T-cell (primary cell): ENCODE data around the gene POLD4. TPM values are rescaled to one million over a fixed set of nuclear protein-coding genes. Genes with fewer than 3 reads are reported as not detected.

ENCODE experiments used
- ATAC-seq, 4 experiments: fragments of 200-7000 bp in 3 of 4; fragments of 150-1000 bp in 1 of 4; cut with Tn5 transposase; replicated peaks in 1 of 4; 1 replicate in 3 of 4; 2 replicates in 1 of 4; pipeline ENCODE4 v1.10.0; 2021; ENCODE audit warnings: moderate library complexity in 3 of 4, mild to moderate bottlenecking in 2 of 4, moderate number of reproducible peaks in 1 of 4
- CTCF ChIA-PET, 2 donors: fragments of 300-600 bp; sonication (Branson Sonifier 250); formaldehyde crosslinking; loops; one replicate each; lab custom pipeline; 2022; ENCODE audit warnings: antibody characterized with exemption in 2 of 2; lab: Charles Lee
- POLR2A ChIA-PET, 2 donors: fragments of 300-600 bp; sonication (Branson Sonifier 250); formaldehyde crosslinking; loops; one replicate each; lab custom pipeline; 2022; ENCODE audit warnings: antibody characterized with exemption in 2 of 2; lab: Charles Lee
- DNase-seq, 35 experiments: peaks; one replicate each; pipeline versions ENCODE4 v3.0.0 to v3.0.0-alpha.2; 2013 to 2023
- H3K27ac ChIP-seq: one replicate; pipeline ENCODE4 v1.5.1; 2013; ENCODE audit warnings: low read length
- H3K27me3 ChIP-seq, 2 experiments: replicated peaks in 1 of 2; 1 replicate in 1 of 2; 2 replicates in 1 of 2; pipeline versions ENCODE4 v1.6.1 to v1.7.0; 2013; ENCODE audit warnings: low read length in 1 of 2, mixed read lengths in 1 of 2; ENCODE audit not compliant: control insufficient read depth in 2 of 2, insufficient read depth in 2 of 2; ENCODE audit errors: extremely low read depth in 1 of 2
- H3K36me3 ChIP-seq, 2 donors: 1 replicate in 1 of 2; 2 replicates in 1 of 2; pipeline versions ENCODE4 v1.6.1 to v1.7.0; 2013; ENCODE audit warnings: low read length in 1 of 2; ENCODE audit not compliant: control insufficient read depth in 2 of 2, insufficient read depth in 1 of 2; ENCODE audit errors: extremely low read depth in 1 of 2
- H3K4me1 ChIP-seq, 2 experiments: 1 replicate in 1 of 2; 2 replicates in 1 of 2; pipeline versions ENCODE4 v1.6.1 to v1.7.0; 2013; ENCODE audit warnings: low read length in 2 of 2, mixed read lengths in 1 of 2; ENCODE audit not compliant: insufficient read depth in 2 of 2, control insufficient read depth in 1 of 2; ENCODE audit errors: extremely low read depth in 1 of 2
- H3K4me3 ChIP-seq, 2 donors: 1 replicate in 1 of 2; 2 replicates in 1 of 2; pipeline versions ENCODE4 v1.5.1 to v1.7.0; 2013; ENCODE audit warnings: mild to moderate bottlenecking in 2 of 2, low read length in 1 of 2, moderate library complexity in 1 of 2; ENCODE audit not compliant: control insufficient read depth in 1 of 2; ENCODE audit errors: extremely low read depth in 1 of 2
- H3K9me3 ChIP-seq: 2 replicates; pipeline ENCODE4 v1.7.0; 2013
- H3K27ac Mint-ChIP-seq, 2 donors: one replicate each; pipeline ENCODE4 v1.8.0; 2020 to 2021; ENCODE audit warnings: mild to moderate bottlenecking in 2 of 2, mixed read lengths in 2 of 2
- H3K27me3 Mint-ChIP-seq, 2 donors: one replicate each; pipeline ENCODE4 v1.8.0; 2021 to 2022; ENCODE audit warnings: mixed read lengths in 2 of 2
- H3K36me3 Mint-ChIP-seq: one replicate; pipeline ENCODE4 v1.8.0; 2021; ENCODE audit warnings: mixed read lengths
- H3K4me1 Mint-ChIP-seq, 3 donors: one replicate each; pipeline ENCODE4 v1.8.0; 2020 to 2022; ENCODE audit warnings: mixed read lengths in 3 of 3, mild to moderate bottlenecking in 1 of 3
- H3K4me3 Mint-ChIP-seq, 3 donors: one replicate each; pipeline ENCODE4 v1.8.0; 2020 to 2022; ENCODE audit warnings: mild to moderate bottlenecking in 3 of 3, mixed read lengths in 3 of 3, moderate library complexity in 3 of 3
- H3K9me3 Mint-ChIP-seq, 3 donors: one replicate each; pipeline ENCODE4 v1.8.0; 2020 to 2022; ENCODE audit warnings: mixed read lengths in 3 of 3
- WGBS: methylation state at CpG from one replicate; pipeline ENCODE4 v1.1.5; 2013; ENCODE audit warnings: missing lambda C conversion rate; ENCODE audit not compliant: insufficient coverage; 5-methylcytosine and 5-hydroxymethylcytosine counted together
- total RNA-seq, 35 experiments: library from RNA in 6 of 35; stranded (reverse) in 6 of 35; fragments of 120-200 nt in 1 of 35; gene quantifications; one replicate each; pipeline versions ENCODE4 v1.2.1 to v1.2.4 and lab custom pipeline; 2013 to 2026

Gene POLD4
- total RNA-seq, 5 donors from 2014 or later (not counting 1 experiment from before 2014, with no cell fraction given): 55.1 to 107 (median 98.0) TPM

DNA sequence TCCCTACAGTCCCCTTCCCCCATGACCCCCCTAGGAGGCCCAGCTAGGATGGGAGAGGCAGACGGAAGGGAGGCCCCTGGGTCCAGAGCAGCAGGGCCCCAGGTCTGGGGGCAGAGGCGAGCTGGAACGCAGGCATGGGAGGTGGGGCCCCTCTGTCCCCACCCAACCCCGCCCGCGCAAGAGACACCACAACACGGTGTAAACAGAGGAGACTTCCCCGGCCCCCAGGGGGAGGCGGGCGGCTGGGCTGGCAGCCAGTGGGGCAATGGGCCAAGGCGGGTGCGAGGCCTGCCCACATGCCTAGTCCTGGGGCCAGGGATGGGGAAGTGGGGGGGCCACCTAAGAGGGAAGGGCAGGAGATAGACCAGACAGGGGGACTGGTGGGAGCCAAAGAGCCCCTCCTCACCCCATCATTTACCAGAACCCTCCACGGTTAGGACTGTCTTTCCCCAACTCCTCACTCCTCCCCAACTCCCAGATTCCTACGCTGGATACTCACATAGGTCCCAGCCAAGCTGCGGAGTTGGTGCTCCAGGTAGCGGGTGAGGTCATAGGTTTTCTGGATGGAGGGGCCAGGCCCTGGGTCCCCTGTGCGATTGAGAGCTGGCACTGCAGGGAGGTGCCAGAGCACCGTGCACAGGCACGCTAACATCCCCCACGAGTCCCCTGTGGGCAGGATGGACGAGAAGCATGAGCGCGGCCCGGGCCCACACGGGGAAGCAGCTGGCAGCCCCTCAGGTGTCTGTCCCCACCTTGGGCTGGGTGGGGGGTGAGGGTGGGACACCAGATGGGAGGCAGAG lies 13.8 kb upstream of the POLD4 start:
- peaks cover 4 to 90% of the 10 kb centered on the region in 2 experiments for H3K4me1 ChIP-seq
- CTCF ChIA-PET: interaction anchor here in 1 of 2 donors (0.8 to 1.8 kb wide), 2 partner anchors 15 to 16 kb away, joined by 3 to 5 read pairs; no protein-coding TSS in a partner anchor
- H3K27me3 Mint-ChIP-seq: peaks cover 3 to 12% of the 10 kb centered on the region in 2 donors
- no peak overlapping the region for H3K4me3 ChIP-seq
- no peak overlapping the region for H3K4me3 Mint-ChIP-seq
- POLR2A ChIA-PET: no interaction called here
- peaks cover 0 to 11% of the 10 kb centered on the region in 2 experiments for H3K27me3 ChIP-seq
- no peaks in the 10 kb centered on the region for H3K9me3 ChIP-seq
- 79% methylated on average over 14 of the region's 25 CpGs for WGBS
- no peaks in the 10 kb centered on the region for H3K36me3 ChIP-seq
- DNase-seq (no peak), ATAC-seq (no peak)
- peak overlapping the region; percentile 20 for H3K27ac ChIP-seq
- peaks cover 72 to 88% (median 77%) of the 10 kb centered on the region in 3 donors for H3K4me1 Mint-ChIP-seq
- peak overlapping the region; percentile 5 to 76 for H3K27ac Mint-ChIP-seq
- H3K9me3 Mint-ChIP-seq: no peaks in the 10 kb centered on the region
- peaks cover 5% of the 10 kb centered on the region for H3K36me3 Mint-ChIP-seq

DNA sequence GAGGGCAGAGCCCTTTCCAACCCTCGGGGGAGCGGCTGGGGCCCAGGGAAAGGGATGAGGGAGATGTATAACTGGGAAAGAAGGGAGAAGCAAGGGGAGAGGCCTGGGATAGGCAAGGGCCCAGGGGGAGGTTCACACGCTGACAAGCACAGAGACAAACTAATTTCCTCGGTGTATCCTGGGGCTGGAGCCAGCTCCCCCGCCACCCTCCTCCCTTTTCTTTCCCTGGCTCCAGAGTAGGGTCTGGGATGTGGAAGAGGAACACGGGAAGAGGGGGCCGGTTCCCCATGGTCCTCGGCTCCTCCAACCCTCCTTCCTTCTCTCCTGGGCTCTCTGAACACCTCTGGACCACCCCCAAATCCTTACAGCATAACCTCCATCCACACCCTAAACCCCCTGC lies 13.2 kb upstream of the POLD4 start:
- peak overlapping the region; percentile 62 to 76 for H3K27ac Mint-ChIP-seq
- POLR2A ChIA-PET: no interaction called here
- H3K4me3 ChIP-seq: no peak overlapping the region
- peaks cover 0 to 4% of the 10 kb centered on the region in 2 experiments for H3K27me3 ChIP-seq
- WGBS: no CpG with 5 or more reads among the region's 8 CpGs
- CTCF ChIA-PET: no interaction called here
- H3K9me3 Mint-ChIP-seq: no peaks in the 10 kb centered on the region
- no peaks in the 10 kb centered on the region for H3K9me3 ChIP-seq
- H3K4me1 Mint-ChIP-seq: peaks cover 67 to 84% (median 72%) of the 10 kb centered on the region in 3 donors
- DNase-seq (no peak), ATAC-seq (no peak)
- no peak overlapping the region for H3K4me3 Mint-ChIP-seq
- peaks cover 3 to 9% of the 10 kb centered on the region in 2 donors for H3K27me3 Mint-ChIP-seq
- no peaks in the 10 kb centered on the region for H3K36me3 ChIP-seq
- peaks cover 5% of the 10 kb centered on the region for H3K36me3 Mint-ChIP-seq
- peak overlapping the region; percentile 20 for H3K27ac ChIP-seq
- H3K4me1 ChIP-seq: peaks cover 4 to 84% of the 10 kb centered on the region in 2 experiments

DNA sequence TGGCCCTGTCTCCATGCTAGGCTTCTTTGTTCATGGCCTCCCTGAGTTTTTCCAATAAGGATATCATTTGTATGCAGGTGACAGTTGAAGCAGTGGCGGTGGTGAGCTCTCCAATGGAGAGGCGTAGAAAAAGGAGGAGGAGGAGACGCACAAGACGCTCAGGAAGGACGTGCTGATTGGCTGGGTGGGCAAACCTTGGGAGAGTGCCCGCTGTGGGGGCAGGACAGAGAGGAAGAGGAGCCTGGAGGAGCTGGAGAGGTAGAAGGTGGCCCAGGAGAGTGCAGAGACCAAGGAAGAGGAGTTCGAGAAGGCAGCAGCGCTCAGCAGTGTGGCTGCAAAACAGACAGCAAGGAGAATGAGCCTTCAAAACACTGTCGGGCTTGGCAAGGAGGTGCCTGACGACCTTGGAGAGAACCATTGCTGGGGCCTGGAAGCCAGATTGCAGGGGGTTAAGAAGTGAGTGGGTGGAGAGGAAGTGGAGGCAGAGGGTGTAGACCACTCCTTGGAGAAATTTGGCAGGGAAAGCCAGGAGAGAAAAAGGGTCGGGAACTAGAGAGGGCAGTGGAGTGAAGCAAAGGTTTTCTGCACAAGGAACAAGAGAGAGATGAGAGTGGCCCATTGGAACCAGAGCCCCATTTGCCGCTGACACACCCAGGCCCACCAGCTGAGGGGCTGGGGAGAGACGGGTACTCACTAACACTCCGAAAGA lies 12.5 kb upstream of the POLD4 start:
- Histone ChIP-seq H3K4me3 (no peak overlapping the region), H3K27ac (no peak overlapping the region), H3K36me3 (no peaks in the 10 kb centered on the region), H3K27me3 (no peaks in the 10 kb centered on the region), H3K4me1 (peaks cover 4 to 77% of the 10 kb centered on the region in 2 experiments), H3K9me3 (no peaks in the 10 kb centered on the region)
- Mint-ChIP-seq H3K27me3 (peaks cover 3 to 4% of the 10 kb centered on the region in 2 donors), H3K36me3 (peaks cover 5% of the 10 kb centered on the region), H3K27ac (peak overlapping the region; percentile 62 to 76), H3K4me1 (peaks cover 60 to 77% (median 66%) of the 10 kb centered on the region in 3 donors), H3K4me3 (peak overlapping the region in 1 of 3 donors; percentile 24), H3K9me3 (no peaks in the 10 kb centered on the region)
- ChIA-PET CTCF (interaction anchor here in 1 of 2 donors (0.5 kb wide), 1 partner anchor 318 kb away, joined by 3 read pairs; no protein-coding TSS in a partner anchor), POLR2A (no interaction called here)
- no peak for ATAC-seq
- DNase-seq: no peak
- 89% methylated on average over 11 of the region's 14 CpGs for WGBS

DNA sequence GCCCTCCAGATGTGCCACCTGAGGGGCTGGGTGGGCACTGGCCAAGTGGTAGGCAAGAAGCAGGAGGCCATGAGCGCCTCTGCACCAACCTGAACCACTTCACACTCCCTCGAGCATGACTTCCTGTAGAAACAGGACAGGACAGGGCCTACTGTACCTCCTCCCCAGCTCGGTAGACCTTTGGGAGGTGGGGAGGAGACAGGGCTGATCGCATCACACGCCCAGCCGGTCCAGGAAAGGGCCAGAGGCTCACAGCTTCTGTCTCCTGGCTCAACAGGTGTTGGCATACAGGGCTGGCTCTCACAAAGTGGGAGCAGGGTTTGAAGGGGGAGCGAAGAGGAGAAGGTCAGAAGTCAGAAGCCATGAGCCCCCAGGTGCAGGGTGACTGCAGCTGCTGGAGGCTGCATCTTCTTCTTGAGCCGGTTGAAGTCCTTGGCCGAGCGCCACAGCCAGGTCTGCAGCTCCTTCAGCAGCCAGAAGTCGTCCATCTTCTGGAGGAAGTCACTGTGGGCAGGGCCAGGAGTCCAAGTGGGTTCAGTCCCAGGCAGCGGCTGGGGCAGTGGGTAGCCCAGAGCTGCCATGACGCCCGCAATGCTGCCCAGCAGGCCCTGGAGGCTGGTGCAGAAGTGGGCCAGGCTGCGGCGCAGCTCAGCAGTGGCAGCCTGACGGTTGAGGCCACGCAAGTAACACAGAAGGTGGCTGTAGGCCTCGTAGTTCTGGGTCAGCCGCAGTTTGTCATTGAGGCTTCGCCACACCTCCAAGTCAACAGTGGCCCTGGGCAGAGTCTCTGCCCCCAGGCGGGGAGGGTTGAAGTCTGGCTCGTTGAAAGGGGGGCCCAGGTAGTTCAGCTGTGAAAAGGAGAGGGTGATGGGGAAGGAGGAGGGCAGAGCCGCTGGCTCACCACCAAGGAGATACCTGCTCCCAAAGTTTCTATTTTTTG lies 11.7 kb upstream of the POLD4 start:
- H3K36me3 ChIP-seq: no peaks in the 10 kb centered on the region
- H3K4me3 Mint-ChIP-seq: peak overlapping the region in 1 of 3 donors; percentile 59
- H3K9me3 ChIP-seq: no peaks in the 10 kb centered on the region
- no peak overlapping the region for H3K4me3 ChIP-seq
- DNase-seq: no peak
- no peaks in the 10 kb centered on the region for H3K27me3 Mint-ChIP-seq
- H3K36me3 Mint-ChIP-seq: peaks cover 5% of the 10 kb centered on the region
- no peaks in the 10 kb centered on the region for H3K27me3 ChIP-seq
- WGBS: 85% methylated on average over 20 of the region's 24 CpGs
- peak overlapping the region; percentile 89 to 93 for H3K27ac Mint-ChIP-seq
- peak overlapping the region; percentile 29 for H3K27ac ChIP-seq
- ATAC-seq: peak in 3 of 4 experiments; percentile 38 to 61 (median 59)
- ChIA-PET CTCF (interaction anchor here (0.5 to 0.6 kb wide), 2 partner anchors 15 to 319 kb away, joined by 3 read pairs; no protein-coding TSS in a partner anchor), POLR2A (no interaction called here)
- peaks cover 4 to 69% of the 10 kb centered on the region in 2 experiments for H3K4me1 ChIP-seq
- H3K9me3 Mint-ChIP-seq: no peaks in the 10 kb centered on the region
- peaks cover 52 to 69% (median 59%) of the 10 kb centered on the region in 3 donors for H3K4me1 Mint-ChIP-seq

DNA sequence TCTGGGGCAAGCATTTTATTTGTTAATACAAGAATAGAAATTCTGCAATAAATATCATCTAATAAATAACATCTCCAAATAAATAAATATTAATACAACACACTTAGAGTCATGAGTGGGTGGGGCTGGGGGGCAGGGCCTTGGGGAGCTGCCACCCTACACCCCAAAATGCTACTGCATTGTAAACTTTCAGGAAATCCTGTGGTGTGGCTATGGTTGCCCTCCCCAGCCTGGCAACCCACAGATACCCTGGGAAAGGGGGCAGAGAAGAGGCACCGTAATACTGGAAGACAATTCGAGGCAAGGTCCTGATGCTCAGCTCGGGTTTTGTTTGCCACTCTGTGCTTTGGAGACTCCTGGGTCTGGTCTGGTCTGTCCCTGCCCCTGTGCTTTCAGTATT lies 10.8 kb upstream of the POLD4 start:
- ATAC-seq: peak in 3 of 4 experiments; percentile 32 to 63 (median 45)
- Mint-ChIP-seq H3K4me1 (peaks cover 47 to 60% (median 50%) of the 10 kb centered on the region in 3 donors), H3K4me3 (peak overlapping the region in 1 of 3 donors; percentile 59), H3K27ac (peak overlapping the region; percentile 89 to 93), H3K9me3 (no peaks in the 10 kb centered on the region), H3K36me3 (peaks cover 5% of the 10 kb centered on the region), H3K27me3 (no peaks in the 10 kb centered on the region)
- CTCF ChIA-PET: no interaction called here
- 21% methylated on average over 3 of the region's 3 CpGs for WGBS
- Histone ChIP-seq H3K4me3 (no peak overlapping the region), H3K4me1 (peaks cover 4 to 60% of the 10 kb centered on the region in 2 experiments), H3K27me3 (no peaks in the 10 kb centered on the region), H3K36me3 (no peaks in the 10 kb centered on the region), H3K9me3 (no peaks in the 10 kb centered on the region), H3K27ac (no peak overlapping the region)
- no peak for DNase-seq
- POLR2A ChIA-PET: no interaction called here
